Common myeloid progenitor, CD34-positive (primary cell): Measurements from ENCODE around the gene ANKH.

Experiments used
- CTCF ChIA-PET: fragments of 350-600 bp; sonication (Branson Sonifier 250); formaldehyde crosslinking; loops from one replicate; lab custom pipeline; 2021; ENCODE audit warnings: antibody characterized with exemption; lab: Charles Lee
- POLR2A ChIA-PET: fragments of 350-600 bp; sonication (Branson Sonifier 250); formaldehyde crosslinking; loops from one replicate; lab custom pipeline; 2021; ENCODE audit warnings: antibody characterized with exemption; lab: Charles Lee
- DNase-seq, 3 donors: peaks; one replicate each; pipeline versions ENCODE4 v3.0.0 to v3.0.0-alpha.2; 2013
- H3K27ac ChIP-seq, 2 experiments: 1 replicate in 1 of 2; 2 replicates in 1 of 2; pipeline ENCODE4 v1.7.0; 2013; ENCODE audit warnings: inconsistent platforms in 2 of 2, low read length in 2 of 2, mild to moderate bottlenecking in 2 of 2, low read depth in 1 of 2, moderate library complexity in 1 of 2; ENCODE audit not compliant: severe bottlenecking in 2 of 2, insufficient read depth in 1 of 2, poor library complexity in 1 of 2
- H3K27me3 ChIP-seq, 5 experiments: replicated peaks in 2 of 5; 1 replicate in 3 of 5; 2 replicates in 2 of 5; pipeline versions ENCODE4 v1.6.1 to v1.7.0; 2013; ENCODE audit warnings: low read length in 4 of 5, mild to moderate bottlenecking in 2 of 5, moderate library complexity in 2 of 5, inconsistent platforms in 1 of 5; ENCODE audit not compliant: insufficient read depth in 5 of 5, control insufficient read depth in 4 of 5
- H3K36me3 ChIP-seq, 4 experiments: 1 replicate in 2 of 4; 2 replicates in 2 of 4; pipeline versions ENCODE4 v1.6.1 to v1.7.0; 2013; ENCODE audit warnings: low read length in 3 of 4, control low read depth in 1 of 4, mild to moderate bottlenecking in 1 of 4; ENCODE audit not compliant: control insufficient read depth in 4 of 4, insufficient read depth in 4 of 4
- H3K4me1 ChIP-seq, 4 experiments: 1 replicate in 3 of 4; 2 replicates in 1 of 4; pipeline versions ENCODE4 v1.6.1 to v1.7.1; 2013; ENCODE audit warnings: low read length in 3 of 4, mild to moderate bottlenecking in 3 of 4, control low read depth in 1 of 4, inconsistent platforms in 1 of 4, moderate library complexity in 1 of 4; ENCODE audit not compliant: control insufficient read depth in 4 of 4, insufficient read depth in 4 of 4; ENCODE audit errors: control extremely low read depth in 1 of 4
- H3K4me3 ChIP-seq, 7 experiments: 1 replicate in 4 of 7; 2 replicates in 3 of 7; pipeline versions ENCODE4 v1.5.1 to v1.7.0; 2013; ENCODE audit warnings: mild to moderate bottlenecking in 7 of 7, low read length in 6 of 7, moderate library complexity in 6 of 7, inconsistent platforms in 2 of 7, low read depth in 2 of 7, control low read depth in 1 of 7; ENCODE audit not compliant: insufficient read depth in 4 of 7, control insufficient read depth in 1 of 7; ENCODE audit errors: extremely low read depth in 1 of 7
- H3K9me3 ChIP-seq, 5 experiments: 1 replicate in 4 of 5; 2 replicates in 1 of 5; pipeline versions ENCODE4 v1.6.1 to v1.7.1; 2013; ENCODE audit warnings: low read length in 4 of 5, mild to moderate bottlenecking in 2 of 5, inconsistent platforms in 1 of 5, low read depth in 1 of 5, moderate library complexity in 1 of 5; ENCODE audit not compliant: control insufficient read depth in 4 of 5, insufficient read depth in 2 of 5; ENCODE audit errors: control extremely low read depth in 1 of 5
- WGBS: methylation state at CpG from one replicate; pipeline ENCODE4 v1.1.5; 2013; ENCODE audit not compliant: insufficient coverage; 5-methylcytosine and 5-hydroxymethylcytosine counted together

ANKH gene

DNA sequence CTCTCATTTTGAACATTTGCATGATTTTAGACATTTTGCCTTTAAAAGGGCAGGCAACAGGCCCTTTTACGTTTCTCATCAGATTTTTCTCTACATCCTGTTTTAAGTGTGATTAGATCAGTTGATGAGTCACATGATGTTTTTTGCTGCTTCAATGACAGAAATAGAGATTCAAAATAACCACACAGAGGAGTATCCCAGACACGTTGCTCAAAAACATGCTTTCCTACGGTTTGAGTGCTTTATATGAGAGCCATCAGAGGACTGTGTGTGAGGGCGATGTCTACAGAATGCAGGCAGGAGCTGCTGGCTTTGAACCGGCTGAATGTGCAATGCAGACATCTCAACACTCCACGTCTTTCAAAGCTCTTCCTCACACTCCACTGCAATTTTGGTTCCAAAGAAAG lies 165.0 kb downstream of the ANKH start:
- peaks cover 17 to 69% (median 38%) of the 10 kb centered on the region in 4 experiments for H3K36me3 ChIP-seq
- H3K9me3 ChIP-seq, result no peaks in the 10 kb centered on the region
- no peak overlapping the region for H3K4me3 ChIP-seq
- DNase-seq, result peak in 2 of 3 donors; percentile 28 to 43
- peaks cover 5 to 8% (median 8%) of the 10 kb centered on the region in 4 experiments for H3K4me1 ChIP-seq
- H3K27ac ChIP-seq, result no peak overlapping the region
- H3K27me3 ChIP-seq, result no peaks in the 10 kb centered on the region
- POLR2A ChIA-PET, result no interaction called here
- WGBS, result 55% methylated on average over 4 of the region's 6 CpGs
- CTCF ChIA-PET, result interaction anchor here (1.7 to 1.9 kb wide), 2 partner anchors 10 to 22 kb away, joined by 4 to 5 read pairs; no protein-coding TSS in a partner anchor

GRCh38 chr5:14705556-14705955 lies 166.0 kb downstream of the ANKH start:
- Histone ChIP-seq H3K4me1 (peaks cover 5 to 16% (median 14%) of the 10 kb centered on the region in 4 experiments), H3K4me3 (no peak overlapping the region), H3K27ac (no peak overlapping the region), H3K36me3 (peaks cover 17 to 63% (median 29%) of the 10 kb centered on the region in 4 experiments), H3K27me3 (no peaks in the 10 kb centered on the region), H3K9me3 (no peaks in the 10 kb centered on the region)
- ChIA-PET POLR2A (no interaction called here), CTCF (interaction anchor here (0.6 to 1.7 kb wide), 4 partner anchors 16 to 1048 kb away, joined by 3 to 9 read pairs (median 4); no protein-coding TSS in a partner anchor)
- WGBS, result 100% methylated on average over 6 of the region's 8 CpGs
- DNase-seq, result no peak

DNA sequence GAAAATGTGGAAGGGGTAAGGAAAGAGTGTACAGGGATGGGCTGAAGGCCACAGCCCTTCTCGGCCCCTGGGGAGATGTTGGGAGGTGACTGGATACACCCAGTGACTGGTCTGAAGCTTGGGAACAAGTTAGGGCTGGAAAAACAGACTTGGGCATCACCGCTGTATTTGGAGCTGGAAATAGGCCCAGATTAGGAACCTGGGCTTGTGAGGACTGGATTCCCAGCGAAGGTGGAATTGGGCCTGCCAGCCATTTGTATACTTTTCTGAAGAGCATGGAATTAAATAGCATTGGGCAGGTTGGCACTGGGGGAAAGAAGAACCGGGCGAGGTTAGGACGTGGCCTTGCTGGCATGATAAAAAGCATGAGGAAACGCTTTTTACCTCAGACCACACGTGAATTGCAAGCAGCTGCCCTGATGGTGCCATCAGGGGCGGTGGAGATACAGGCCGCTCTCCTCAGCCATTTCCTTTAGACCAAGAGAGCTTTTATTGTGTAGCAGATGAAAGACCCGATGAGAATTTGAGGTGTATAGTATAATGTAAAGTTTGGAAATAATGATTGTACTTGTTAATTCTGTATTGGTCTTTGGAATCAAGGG lies 169.2 kb downstream of the ANKH start:
- Histone ChIP-seq H3K36me3 (peaks cover 10 to 66% (median 20%) of the 10 kb centered on the region in 4 experiments), H3K27ac (no peak overlapping the region), H3K4me3 (no peak overlapping the region), H3K4me1 (peaks cover 5 to 17% (median 14%) of the 10 kb centered on the region in 4 experiments), H3K27me3 (no peaks in the 10 kb centered on the region), H3K9me3 (no peaks in the 10 kb centered on the region)
- peak in 2 of 3 donors; percentile 17 to 34 for DNase-seq
- WGBS, result 81% methylated on average over 9 of the region's 11 CpGs
- POLR2A ChIA-PET, result interaction anchor here (0.7 kb wide), 1 partner anchor 172 kb away, joined by 3 read pairs; no protein-coding TSS in a partner anchor
- CTCF ChIA-PET, result interaction anchor here (1.1 to 3.4 kb wide), 7 partner anchors 17 to 304 kb away, joined by 3 to 12 read pairs (median 3); no protein-coding TSS in a partner anchor

DNA sequence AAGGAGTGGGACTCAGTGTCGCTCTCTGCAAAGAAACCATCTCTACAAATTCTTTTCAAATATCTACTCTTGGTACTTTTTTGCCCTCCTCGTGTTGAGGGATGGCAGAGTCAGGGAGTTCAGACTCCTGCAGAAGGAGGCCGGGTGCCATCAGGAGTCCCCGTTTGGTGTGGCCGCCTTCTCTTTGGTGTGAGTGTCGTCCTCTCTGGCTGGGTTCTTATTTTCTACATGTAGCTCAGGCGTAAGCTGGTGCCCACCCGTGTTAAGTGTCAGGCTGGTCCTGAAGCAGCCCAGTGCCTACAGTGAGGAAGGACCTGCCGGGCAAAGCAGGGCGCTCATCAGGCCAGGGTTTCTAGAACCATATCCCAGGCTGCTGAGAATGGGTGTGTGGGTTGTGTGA lies 170.0 kb downstream of the ANKH start:
- DNase-seq, result no peak
- ChIA-PET POLR2A (interaction anchor here (0.6 to 0.7 kb wide), 2 partner anchors 142 to 173 kb away, joined by 3 read pairs; no protein-coding TSS in a partner anchor), CTCF (interaction anchor here (1.0 to 3.4 kb wide), 5 partner anchors 16 to 27 kb away, joined by 3 to 12 read pairs (median 9); no protein-coding TSS in a partner anchor)
- no peaks in the 10 kb centered on the region for H3K27me3 ChIP-seq
- 98% methylated on average over 10 of the region's 10 CpGs for WGBS
- no peaks in the 10 kb centered on the region for H3K9me3 ChIP-seq
- peaks cover 3 to 13% (median 11%) of the 10 kb centered on the region in 4 experiments for H3K4me1 ChIP-seq
- H3K36me3 ChIP-seq, result peaks cover 8 to 67% (median 24%) of the 10 kb centered on the region in 4 experiments
- no peak overlapping the region for H3K4me3 ChIP-seq
- H3K27ac ChIP-seq, result no peak overlapping the region

DNA sequence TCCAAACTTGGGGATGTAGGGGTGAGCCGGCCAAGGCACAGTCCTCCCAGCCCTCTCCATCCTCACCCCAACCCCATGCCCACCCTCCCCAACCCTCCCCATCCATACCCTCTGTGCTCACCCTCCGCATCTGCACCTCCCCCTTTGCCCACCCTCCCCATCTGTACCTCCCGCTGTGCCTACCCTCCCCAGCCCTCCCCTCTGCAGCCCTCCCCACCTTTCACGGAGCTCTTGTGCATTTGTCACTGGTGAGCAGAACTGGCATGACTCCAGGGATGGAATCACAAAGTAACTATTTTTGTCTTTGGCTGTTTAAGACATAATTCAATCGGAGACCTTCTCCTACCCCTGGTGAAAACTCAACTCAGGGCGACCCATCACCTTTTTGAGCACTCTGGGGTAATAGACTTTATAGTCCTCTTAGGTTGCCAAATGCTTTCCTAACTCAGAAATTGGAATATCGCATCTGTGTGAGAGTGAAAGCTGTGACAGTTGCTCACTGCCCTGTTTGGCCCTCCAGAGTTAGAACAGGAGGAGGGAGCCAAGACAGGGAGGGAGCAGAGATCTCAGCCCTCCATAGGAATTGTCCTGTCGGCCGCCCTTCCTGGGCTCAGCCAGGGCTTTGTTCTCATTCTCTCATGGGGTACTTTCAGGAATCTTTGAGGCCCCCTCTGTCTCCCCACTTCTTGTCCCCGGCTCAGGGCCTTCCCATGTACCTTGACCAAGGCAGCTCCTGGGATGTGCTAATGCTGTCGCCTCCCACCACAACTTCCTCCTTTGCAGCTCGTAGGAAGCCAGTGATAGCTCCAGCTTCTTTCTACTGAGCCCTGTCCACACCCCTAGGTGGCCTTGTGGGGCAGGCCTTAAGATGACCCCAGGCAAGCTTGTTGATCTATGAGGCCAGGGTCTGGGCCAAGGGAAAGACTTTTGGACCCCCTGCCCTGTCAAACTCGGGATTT lies 170.8 kb downstream of the ANKH start:
- POLR2A ChIA-PET, result interaction anchor here (0.6 kb wide), 1 partner anchor 142 kb away, joined by 3 read pairs; no protein-coding TSS in a partner anchor
- 58% methylated on average over 10 of the region's 13 CpGs for WGBS
- H3K36me3 ChIP-seq, result peaks cover 8 to 71% (median 24%) of the 10 kb centered on the region in 4 experiments

DNA sequence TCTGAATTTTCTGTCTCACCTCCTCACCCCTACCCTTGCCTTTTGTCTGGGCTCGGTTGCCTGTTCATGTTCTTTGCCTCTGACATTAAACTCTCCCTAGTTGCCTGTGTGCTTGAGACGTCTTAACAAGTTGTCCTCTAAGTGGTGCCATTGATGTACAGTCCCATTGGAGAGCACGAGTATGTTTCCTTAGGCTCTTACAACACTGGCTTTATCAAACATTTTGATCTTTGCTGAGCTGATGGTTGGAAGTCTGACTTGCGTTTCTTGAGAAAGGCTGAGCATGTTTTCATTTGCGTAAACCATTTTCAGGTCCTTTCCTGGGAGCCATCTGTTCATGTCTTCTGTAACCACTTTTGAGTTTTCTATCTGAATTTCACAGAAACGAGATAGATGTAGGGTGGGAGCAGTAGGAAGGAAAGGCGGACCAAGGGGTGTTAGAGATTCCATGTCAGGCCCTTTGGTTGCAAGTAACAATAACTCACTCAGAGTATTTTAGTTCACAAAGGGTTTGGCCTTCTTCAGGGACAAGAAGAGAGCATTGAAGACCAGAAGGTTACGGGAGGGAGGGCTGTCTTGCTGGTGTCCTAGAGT lies 171.7 kb downstream of the ANKH start:
- ChIA-PET POLR2A (no interaction called here), CTCF (interaction anchor here (1.0 kb wide), 1 partner anchor 10 kb away, joined by 4 read pairs; no protein-coding TSS in a partner anchor)
- H3K9me3 ChIP-seq, result no peaks in the 10 kb centered on the region
- peaks cover 0 to 17% (median 7%) of the 10 kb centered on the region in 4 experiments for H3K4me1 ChIP-seq
- H3K27me3 ChIP-seq, result no peaks in the 10 kb centered on the region
- H3K36me3 ChIP-seq, result peaks cover 5 to 69% (median 23%) of the 10 kb centered on the region in 4 experiments
- DNase-seq, result no peak
- H3K4me3 ChIP-seq, result no peak overlapping the region
- WGBS, result 95% methylated on average over 8 of the region's 8 CpGs
- H3K27ac ChIP-seq, result no peak overlapping the region

More for the DNA sequence above, 170.8 kb downstream of the ANKH start:
- Histone ChIP-seq H3K4me3 (no peak overlapping the region), H3K9me3 (no peaks in the 10 kb centered on the region), H3K27me3 (no peaks in the 10 kb centered on the region), H3K27ac (no peak overlapping the region), H3K4me1 (peaks cover 0 to 15% (median 7%) of the 10 kb centered on the region in 4 experiments)
- peak; percentile 20 to 64 (median 50) for DNase-seq
- CTCF ChIA-PET, result interaction anchor here (1.0 to 3.4 kb wide), 5 partner anchors 11 to 28 kb away, joined by 3 to 12 read pairs (median 4); no protein-coding TSS in a partner anchor
